ENCODE results near the gene LIN37. TPM values are rescaled to one million over a fixed set of nuclear protein-coding genes. Genes with fewer than 3 reads are reported as not detected.

Gene LIN37
- total RNA-seq, 1 donor from 2014 or later: 11.4 TPM

DNA sequence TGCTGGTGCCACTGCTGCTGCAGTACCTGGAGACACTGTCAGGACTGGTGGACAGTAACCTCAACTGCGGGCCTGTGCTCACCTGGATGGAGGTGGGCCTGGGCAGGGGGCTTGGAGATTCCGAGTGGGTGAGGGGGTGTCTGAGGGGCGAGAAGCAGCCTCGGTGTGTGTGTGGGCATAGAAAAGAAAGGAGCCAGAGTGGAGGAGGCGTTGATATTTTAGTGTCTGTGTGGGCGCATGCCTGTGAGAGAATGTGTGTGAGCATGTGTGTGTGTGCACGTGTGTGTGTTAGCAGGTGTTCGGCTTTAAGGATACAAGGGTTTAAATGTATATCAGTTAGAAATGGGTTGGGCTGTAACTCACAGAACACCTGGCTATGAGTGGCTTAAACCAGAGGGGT, 30.7 kb downstream of the LIN37 start:
- peaks cover 18% of the 10 kb centered on the region for H3K27me3 ChIP-seq
- Mint-ChIP-seq H3K27ac (no peak overlapping the region), H3K4me3 (no peak overlapping the region), H3K4me1 (peaks cover 24% of the 10 kb centered on the region), H3K36me3 (peaks cover 5% of the 10 kb centered on the region), H3K9me3 (no peaks in the 10 kb centered on the region), H3K27me3 (ENCODE audit: insufficient read depth, low read depth) (peaks cover 7% of the 10 kb centered on the region)
- peaks cover 29% of the 10 kb centered on the region for H3F3A ChIP-seq (ENCODE audit: low read depth)
- peaks cover 25% of the 10 kb centered on the region for H3K4me1 ChIP-seq
- no peak overlapping the region for H3K4me3 ChIP-seq
- H3K27ac ChIP-seq: no peak overlapping the region
- H3K9me3 ChIP-seq (ENCODE audit: low read depth): no peaks in the 10 kb centered on the region
- no peak for TF ChIP-seq EZH2phosphoT487 (IDR thresholded peaks at IDR 0.05)
- no peak for TF ChIP-seq EZH2 (IDR thresholded peaks at IDR 0.05)
- TF ChIP-seq, protein P1, sequence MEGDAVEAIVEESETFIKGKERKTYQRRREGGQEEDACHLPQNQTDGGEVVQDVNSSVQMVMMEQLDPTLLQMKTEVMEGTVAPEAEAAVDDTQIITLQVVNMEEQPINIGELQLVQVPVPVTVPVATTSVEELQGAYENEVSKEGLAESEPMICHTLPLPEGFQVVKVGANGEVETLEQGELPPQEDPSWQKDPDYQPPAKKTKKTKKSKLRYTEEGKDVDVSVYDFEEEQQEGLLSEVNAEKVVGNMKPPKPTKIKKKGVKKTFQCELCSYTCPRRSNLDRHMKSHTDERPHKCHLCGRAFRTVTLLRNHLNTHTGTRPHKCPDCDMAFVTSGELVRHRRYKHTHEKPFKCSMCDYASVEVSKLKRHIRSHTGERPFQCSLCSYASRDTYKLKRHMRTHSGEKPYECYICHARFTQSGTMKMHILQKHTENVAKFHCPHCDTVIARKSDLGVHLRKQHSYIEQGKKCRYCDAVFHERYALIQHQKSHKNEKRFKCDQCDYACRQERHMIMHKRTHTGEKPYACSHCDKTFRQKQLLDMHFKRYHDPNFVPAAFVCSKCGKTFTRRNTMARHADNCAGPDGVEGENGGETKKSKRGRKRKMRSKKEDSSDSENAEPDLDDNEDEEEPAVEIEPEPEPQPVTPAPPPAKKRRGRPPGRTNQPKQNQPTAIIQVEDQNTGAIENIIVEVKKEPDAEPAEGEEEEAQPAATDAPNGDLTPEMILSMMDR (IDR thresholded peaks at IDR 0.05): no peak
- no peak overlapping the region for H3K9ac ChIP-seq
- no peaks in the 10 kb centered on the region for H3K79me2 ChIP-seq (ENCODE audit: low read depth)
- DNase-seq (ENCODE audit: low spot score): no peak
- H3K4me2 ChIP-seq: no peak overlapping the region
- no peaks in the 10 kb centered on the region for H3K36me3 ChIP-seq
- no peak overlapping the region for H2AFZ ChIP-seq (replicated peaks)
- peaks cover 38% of the 10 kb centered on the region for H4K20me1 ChIP-seq (ENCODE audit: low read depth)

DNA sequence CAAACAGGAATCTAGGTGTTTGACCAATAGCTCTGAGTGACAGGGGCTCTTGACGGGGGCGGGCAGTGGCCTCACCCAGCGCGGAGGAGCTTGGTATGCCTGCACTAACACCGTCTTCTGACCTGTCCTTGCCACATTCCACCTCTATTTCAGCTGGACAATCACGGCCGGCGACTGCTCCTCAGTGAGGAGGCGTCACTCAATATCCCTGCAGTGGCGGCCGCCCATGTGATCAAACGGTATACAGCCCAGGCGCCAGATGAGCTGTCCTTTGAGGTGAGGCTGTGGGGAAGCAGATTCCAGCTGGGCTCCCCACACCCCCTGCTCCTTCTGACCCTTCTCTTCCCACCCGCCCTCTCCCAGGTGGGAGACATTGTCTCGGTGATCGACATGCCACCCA, 31.7 kb downstream of the LIN37 start:
- Histone ChIP-seq H3K36me3 (no peaks in the 10 kb centered on the region), H3K9me3 (ENCODE audit: low read depth) (no peaks in the 10 kb centered on the region), H2AFZ (replicated peaks) (no peak overlapping the region), H3K4me1 (peaks cover 26% of the 10 kb centered on the region), H3K4me3 (no peak overlapping the region), H3K9ac (no peak overlapping the region), H3K27ac (no peak overlapping the region), H4K20me1 (ENCODE audit: low read depth) (peaks cover 35% of the 10 kb centered on the region), H3F3A (ENCODE audit: low read depth) (peaks cover 27% of the 10 kb centered on the region), H3K27me3 (peaks cover 21% of the 10 kb centered on the region), H3K79me2 (ENCODE audit: low read depth) (no peaks in the 10 kb centered on the region), H3K4me2 (no peak overlapping the region)
- Mint-ChIP-seq H3K4me3 (no peak overlapping the region), H3K9me3 (no peaks in the 10 kb centered on the region), H3K27ac (no peak overlapping the region), H3K27me3 (ENCODE audit: insufficient read depth, low read depth) (peaks cover 6% of the 10 kb centered on the region), H3K4me1 (peaks cover 15% of the 10 kb centered on the region), H3K36me3 (peaks cover 5% of the 10 kb centered on the region)
- TF ChIP-seq, protein P1 (IDR thresholded peaks at IDR 0.05): no peak
- TF ChIP-seq EZH2phosphoT487 (IDR thresholded peaks at IDR 0.05) (no peak), EZH2 (IDR thresholded peaks at IDR 0.05) (no peak)
- no peak for DNase-seq (ENCODE audit: low spot score)

DNA sequence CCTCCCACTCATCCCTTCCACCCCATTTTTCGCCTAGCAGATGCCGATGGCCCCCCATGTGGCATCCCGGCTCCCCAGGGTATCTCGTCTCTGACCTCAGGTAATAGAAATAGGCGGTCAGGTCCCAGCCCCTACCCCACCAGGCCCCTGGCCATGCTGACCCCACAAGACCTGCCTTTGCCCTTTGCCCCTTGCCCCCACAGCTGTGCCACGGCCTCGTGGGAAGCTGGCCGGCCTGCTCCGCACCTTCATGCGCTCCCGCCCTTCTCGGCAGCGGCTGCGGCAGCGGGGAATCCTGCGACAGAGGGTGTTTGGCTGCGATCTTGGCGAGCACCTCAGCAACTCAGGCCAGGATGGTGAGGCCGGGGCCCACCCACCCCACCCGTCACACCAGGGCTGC, 32.3 kb downstream of the LIN37 start:
- DNase-seq (ENCODE audit: low spot score): no peak
- H3K4me2 ChIP-seq: no peak overlapping the region
- H3K27ac ChIP-seq: no peak overlapping the region
- TF ChIP-seq, protein P1 (IDR thresholded peaks at IDR 0.05): no peak
- TF ChIP-seq EZH2 (IDR thresholded peaks at IDR 0.05) (no peak), EZH2phosphoT487 (IDR thresholded peaks at IDR 0.05) (no peak)
- no peak overlapping the region for H3K9ac ChIP-seq
- H3K9me3 ChIP-seq (ENCODE audit: low read depth): no peaks in the 10 kb centered on the region
- peaks cover 28% of the 10 kb centered on the region for H3K27me3 ChIP-seq
- H4K20me1 ChIP-seq (ENCODE audit: low read depth): peaks cover 40% of the 10 kb centered on the region
- Mint-ChIP-seq H3K27ac (no peak overlapping the region), H3K36me3 (peaks cover 5% of the 10 kb centered on the region), H3K4me1 (peaks cover 13% of the 10 kb centered on the region), H3K9me3 (no peaks in the 10 kb centered on the region), H3K4me3 (no peak overlapping the region), H3K27me3 (ENCODE audit: insufficient read depth, low read depth) (peaks cover 4% of the 10 kb centered on the region)
- peaks cover 29% of the 10 kb centered on the region for H3F3A ChIP-seq (ENCODE audit: low read depth)
- no peaks in the 10 kb centered on the region for H3K79me2 ChIP-seq (ENCODE audit: low read depth)
- H3K4me3 ChIP-seq: no peak overlapping the region
- no peaks in the 10 kb centered on the region for H3K36me3 ChIP-seq
- H2AFZ ChIP-seq (replicated peaks): no peak overlapping the region
- H3K4me1 ChIP-seq: peaks cover 27% of the 10 kb centered on the region
